Activated naive CD4-positive, alpha-beta T cell treated with anti-CD3 and anti-CD28 coated beads for 36 hours (primary cell): Measurements from ENCODE around the gene ERCC6L2. TPM values are rescaled to one million over a fixed set of nuclear protein-coding genes. Genes with fewer than 3 reads are reported as not detected.

Experiments
- CTCF ChIA-PET: fragments of 350-600 bp; sonication (Branson Sonifier 250); formaldehyde crosslinking; loops from one replicate; lab custom pipeline; 2021; ENCODE audit warnings: antibody characterized with exemption; lab: Charles Lee
- DNase-seq: peaks from one replicate; pipeline ENCODE4 v3.0.0-alpha.2; 2020
- H3K27ac Mint-ChIP-seq: one replicate; pipeline ENCODE4 v1.8.0; 2021; ENCODE audit warnings: mild to moderate bottlenecking, mixed read lengths
- H3K27me3 Mint-ChIP-seq: one replicate; pipeline ENCODE4 v1.8.0; 2021; ENCODE audit warnings: low read depth, mixed read lengths
- H3K36me3 Mint-ChIP-seq: one replicate; pipeline ENCODE4 v1.8.0; 2021; ENCODE audit warnings: low read depth, mixed read lengths
- H3K4me1 Mint-ChIP-seq: one replicate; pipeline ENCODE4 v1.8.0; 2021; ENCODE audit warnings: low read depth, mixed read lengths
- H3K4me3 Mint-ChIP-seq: one replicate; pipeline ENCODE4 v1.8.0; 2021; ENCODE audit warnings: mild to moderate bottlenecking, moderate library complexity, mixed read lengths
- H3K9me3 Mint-ChIP-seq: one replicate; pipeline ENCODE4 v1.8.0; 2021; ENCODE audit warnings: mixed read lengths
- intact Hi-C: fragments of 100-400 bp; cut with micrococcal nuclease; formaldehyde crosslinking; loops from one replicate; pipeline ENCODE4 v1.15.1; 2023
- total RNA-seq, 2 experiments: library from RNA; stranded (reverse); gene quantifications; one replicate each; pipeline ENCODE4 v1.2.3, GENCODE V29; 2021

The ERCC6L2 gene
- total RNA-seq, 2 experiments from 2014 or later: 20.3 to 20.6 TPM

GRCh38 chr9:95993337-95993736 lies 117.8 kb downstream of the ERCC6L2 start:
- Mint-ChIP-seq H3K36me3 (peaks cover 20% of the 10 kb centered on the region), H3K4me1 (peaks cover 16% of the 10 kb centered on the region), H3K27ac (no peak overlapping the region), H3K27me3 (no peaks in the 10 kb centered on the region), H3K9me3 (no peaks in the 10 kb centered on the region), H3K4me3 (no peak overlapping the region)
- intact Hi-C loops: loop anchor here (2.0 kb wide), 1 partner anchor 23 kb away; no protein-coding TSS in a partner anchor
- CTCF ChIA-PET: interaction anchor here (1.7 kb wide), 1 partner anchor 16 kb away, joined by 7 read pairs; no protein-coding TSS in a partner anchor
- DNase-seq: peak; percentile 40

DNA sequence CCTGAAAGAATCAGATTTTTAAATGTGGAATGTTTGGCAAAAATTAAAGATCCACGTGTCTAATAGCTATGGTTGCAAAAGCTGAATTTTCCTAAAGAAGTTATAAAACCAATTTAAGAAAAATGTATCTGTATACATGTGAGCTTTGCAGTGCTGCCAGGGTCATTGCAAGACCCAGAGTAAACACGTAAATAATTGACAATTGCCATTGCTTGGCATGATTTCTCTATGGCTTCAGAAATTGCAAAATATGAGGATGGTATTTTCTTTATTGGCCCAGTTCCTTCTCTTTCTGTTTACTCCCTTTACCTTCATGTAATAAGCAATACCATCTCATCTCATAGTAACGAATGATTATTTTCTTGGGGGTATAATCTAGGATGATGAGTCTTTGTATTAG lies 123.9 kb downstream of the ERCC6L2 start:
- H3K9me3 Mint-ChIP-seq: peaks cover 7% of the 10 kb centered on the region
- peaks cover 3% of the 10 kb centered on the region for H3K4me1 Mint-ChIP-seq
- CTCF ChIA-PET: interaction anchor here (0.6 kb wide), 1 partner anchor 18 kb away, joined by 5 read pairs; no protein-coding TSS in a partner anchor
- no peak for DNase-seq
- H3K27me3 Mint-ChIP-seq: no peaks in the 10 kb centered on the region
- H3K4me3 Mint-ChIP-seq: no peak overlapping the region
- H3K36me3 Mint-ChIP-seq: peaks cover 32% of the 10 kb centered on the region
- intact Hi-C loops: no loop called here
- H3K27ac Mint-ChIP-seq: no peak overlapping the region

DNA sequence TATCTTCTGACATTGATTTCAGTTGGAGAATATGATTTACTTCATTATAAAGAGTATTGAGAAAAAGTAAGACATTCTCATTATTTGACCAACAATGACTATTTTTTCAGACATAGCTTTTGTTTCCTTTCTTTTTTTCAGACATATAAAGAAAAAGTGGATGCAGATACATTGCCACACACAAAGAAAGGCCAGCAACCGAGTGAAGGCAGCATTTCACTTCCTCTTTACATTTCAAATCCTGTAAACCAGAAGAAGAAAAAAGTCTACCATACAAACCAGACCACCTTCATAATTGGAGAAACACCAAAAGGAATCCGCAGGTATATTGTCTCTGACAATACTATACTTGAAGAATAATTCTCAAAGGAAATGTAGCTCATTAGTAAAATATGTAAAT lies 128.9 kb downstream of the ERCC6L2 start:
- H3K4me1 Mint-ChIP-seq: peaks cover 14% of the 10 kb centered on the region
- no peak overlapping the region for H3K27ac Mint-ChIP-seq
- H3K36me3 Mint-ChIP-seq: peaks cover 26% of the 10 kb centered on the region
- intact Hi-C loops: no loop called here
- CTCF ChIA-PET: no interaction called here
- H3K27me3 Mint-ChIP-seq: no peaks in the 10 kb centered on the region
- H3K9me3 Mint-ChIP-seq: peaks cover 7% of the 10 kb centered on the region
- H3K4me3 Mint-ChIP-seq: no peak overlapping the region
- DNase-seq: no peak

DNA sequence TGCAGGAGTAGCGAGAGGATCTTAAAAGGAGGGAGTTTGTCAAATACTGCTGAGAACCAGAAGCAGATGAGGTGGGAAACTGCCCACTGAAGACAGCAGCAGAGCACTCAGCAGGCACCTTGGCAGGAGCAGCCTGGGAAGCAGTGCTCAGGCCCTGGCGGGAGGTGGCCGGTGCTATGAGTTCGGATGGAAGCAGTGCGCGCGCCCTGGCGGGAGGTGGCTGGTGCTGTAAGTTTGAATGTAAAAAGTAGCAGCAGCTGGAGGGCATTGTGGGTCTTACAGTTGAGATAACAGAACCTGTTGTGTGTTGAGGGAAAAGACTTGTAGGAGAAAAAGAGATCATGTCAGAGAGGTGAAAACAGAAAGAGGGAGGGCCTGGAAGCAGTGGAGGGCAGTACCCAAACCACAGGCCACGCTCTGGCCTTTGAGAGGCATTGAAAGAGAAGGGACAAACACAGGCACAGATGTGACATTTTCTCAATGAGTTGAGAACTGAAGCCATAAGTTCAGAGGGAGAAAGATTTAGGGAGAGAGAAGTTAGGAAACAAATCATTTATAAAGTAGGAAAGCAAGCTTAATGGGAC lies 130.9 kb downstream of the ERCC6L2 start:
- CTCF ChIA-PET: interaction anchor here (1.3 to 1.4 kb wide), 2 partner anchors 10 to 19 kb away, joined by 4 to 5 read pairs; no protein-coding TSS in a partner anchor
- DNase-seq: no peak
- intact Hi-C loops: no loop called here
- Mint-ChIP-seq H3K4me3 (no peak overlapping the region), H3K9me3 (peaks cover 7% of the 10 kb centered on the region), H3K27me3 (no peaks in the 10 kb centered on the region), H3K4me1 (peaks cover 29% of the 10 kb centered on the region), H3K36me3 (peaks cover 21% of the 10 kb centered on the region), H3K27ac (no peak overlapping the region)

- peaks cover 7% of the 10 kb centered on the region for H3K9me3 Mint-ChIP-seq
Observed at GRCh38 chr9:96006961-96007360, 131.5 kb downstream of the ERCC6L2 start.

GRCh38 chr9:96008502-96009222 lies 133.2 kb downstream of the ERCC6L2 start:
- Mint-ChIP-seq H3K27me3 (no peaks in the 10 kb centered on the region), H3K9me3 (no peaks in the 10 kb centered on the region), H3K27ac (peak overlapping the region; percentile 73), H3K4me3 (no peak overlapping the region), H3K4me1 (peaks cover 45% of the 10 kb centered on the region), H3K36me3 (peaks cover 12% of the 10 kb centered on the region)
- intact Hi-C loops: loop anchor here (1.0 to 2.0 kb wide), 4 partner anchors 8 to 132 kb away; no protein-coding TSS in a partner anchor
- peak; percentile 45 for DNase-seq
- CTCF ChIA-PET: interaction anchor here (0.6 to 1.5 kb wide), 3 partner anchors 10 to 31 kb away, joined by 5 to 7 read pairs (median 5); no protein-coding TSS in a partner anchor

More at GRCh38 chr9:96006961-96007360, 131.5 kb downstream of the ERCC6L2 start:
- H3K4me3 Mint-ChIP-seq: no peak overlapping the region
- DNase-seq: no peak
- H3K27me3 Mint-ChIP-seq: no peaks in the 10 kb centered on the region
- intact Hi-C loops: no loop called here
- H3K27ac Mint-ChIP-seq: no peak overlapping the region
- H3K36me3 Mint-ChIP-seq: peaks cover 23% of the 10 kb centered on the region
- H3K4me1 Mint-ChIP-seq: peaks cover 32% of the 10 kb centered on the region
- CTCF ChIA-PET: interaction anchor here (1.3 to 1.4 kb wide), 2 partner anchors 11 to 19 kb away, joined by 4 to 5 read pairs; no protein-coding TSS in a partner anchor

DNA sequence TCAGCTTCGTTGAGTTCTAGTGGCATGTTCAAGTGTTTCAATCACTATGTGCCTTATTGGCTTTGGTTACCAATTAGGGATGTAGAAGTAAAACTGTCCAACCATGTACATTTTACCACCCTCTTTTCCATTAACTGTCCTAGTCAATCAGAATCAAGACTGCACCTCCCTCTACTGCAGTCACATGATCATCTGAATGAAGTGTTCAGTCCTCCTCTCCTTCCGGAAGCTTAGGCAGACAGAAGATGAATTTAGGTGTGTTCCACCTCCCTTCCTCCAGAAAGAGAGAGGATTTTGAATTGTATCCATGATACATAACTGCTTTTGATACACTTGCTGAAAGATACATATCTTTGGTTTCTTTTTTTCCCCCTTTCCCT lies 133.7 kb downstream of the ERCC6L2 start:
- intact Hi-C loops: loop anchor here (2.0 kb wide), 3 partner anchors 28 to 132 kb away; no protein-coding TSS in a partner anchor
- H3K4me3 Mint-ChIP-seq: no peak overlapping the region
- CTCF ChIA-PET: interaction anchor here (1.5 kb wide), 1 partner anchor 15 kb away, joined by 7 read pairs; no protein-coding TSS in a partner anchor

GRCh38 chr9:96009690-96010472 lies 134.4 kb downstream of the ERCC6L2 start:
- CTCF ChIA-PET: interaction anchor here (1.5 kb wide), 1 partner anchor 16 kb away, joined by 7 read pairs; no protein-coding TSS in a partner anchor
- Mint-ChIP-seq H3K4me1 (peaks cover 54% of the 10 kb centered on the region), H3K36me3 (peaks cover 12% of the 10 kb centered on the region), H3K9me3 (no peaks in the 10 kb centered on the region), H3K27me3 (no peaks in the 10 kb centered on the region), H3K27ac (peak overlapping the region; percentile 73), H3K4me3 (no peak overlapping the region)
- intact Hi-C loops: loop anchor here (2.0 to 10.0 kb wide), 7 partner anchors 29 to 1845 kb away; partner anchors contain the start of genes NCBP1, TSTD2 and ZNF367
- DNase-seq: peak; percentile 83

More for the DNA sequence above, 133.7 kb downstream of the ERCC6L2 start:
- no peak for DNase-seq
- Mint-ChIP-seq H3K27ac (peak overlapping the region; percentile 73), H3K36me3 (peaks cover 12% of the 10 kb centered on the region), H3K9me3 (no peaks in the 10 kb centered on the region), H3K27me3 (no peaks in the 10 kb centered on the region), H3K4me1 (peaks cover 49% of the 10 kb centered on the region)

DNA sequence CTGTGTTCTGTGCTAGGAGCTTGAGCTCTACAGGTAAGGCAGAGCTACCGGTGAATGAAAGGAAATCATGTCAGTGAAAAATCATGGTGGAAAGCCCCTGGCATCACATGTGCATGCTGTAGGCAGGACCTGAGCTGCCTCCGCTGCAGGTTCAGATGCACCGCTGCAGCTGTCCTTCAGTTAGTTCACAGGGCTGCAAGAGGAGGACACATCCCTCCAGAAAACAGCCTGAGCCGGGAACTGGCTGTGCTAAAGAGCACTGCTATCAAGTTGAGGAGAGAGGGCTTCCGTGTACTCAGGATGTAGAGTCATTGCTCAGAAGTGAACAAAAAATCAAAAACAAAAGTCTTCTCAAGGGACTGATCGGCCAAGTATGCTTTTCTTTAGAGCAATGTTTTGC lies 138.6 kb downstream of the ERCC6L2 start:
- CTCF ChIA-PET: interaction anchor here (0.6 to 2.0 kb wide), 2 partner anchors 111 to 136 kb away, joined by 3 to 4 read pairs; no protein-coding TSS in a partner anchor
- peak; percentile 84 for DNase-seq
- Mint-ChIP-seq H3K27ac (peak overlapping the region; percentile 99), H3K4me1 (peaks cover 72% of the 10 kb centered on the region), H3K27me3 (no peaks in the 10 kb centered on the region), H3K36me3 (peaks cover 12% of the 10 kb centered on the region), H3K4me3 (peak overlapping the region; percentile 71), H3K9me3 (no peaks in the 10 kb centered on the region)
- intact Hi-C loops: loop anchor here (1.0 to 10.0 kb wide), 6 partner anchors 9 to 1849 kb away; partner anchors contain the start of genes NCBP1, TSTD2 and ZNF367

DNA sequence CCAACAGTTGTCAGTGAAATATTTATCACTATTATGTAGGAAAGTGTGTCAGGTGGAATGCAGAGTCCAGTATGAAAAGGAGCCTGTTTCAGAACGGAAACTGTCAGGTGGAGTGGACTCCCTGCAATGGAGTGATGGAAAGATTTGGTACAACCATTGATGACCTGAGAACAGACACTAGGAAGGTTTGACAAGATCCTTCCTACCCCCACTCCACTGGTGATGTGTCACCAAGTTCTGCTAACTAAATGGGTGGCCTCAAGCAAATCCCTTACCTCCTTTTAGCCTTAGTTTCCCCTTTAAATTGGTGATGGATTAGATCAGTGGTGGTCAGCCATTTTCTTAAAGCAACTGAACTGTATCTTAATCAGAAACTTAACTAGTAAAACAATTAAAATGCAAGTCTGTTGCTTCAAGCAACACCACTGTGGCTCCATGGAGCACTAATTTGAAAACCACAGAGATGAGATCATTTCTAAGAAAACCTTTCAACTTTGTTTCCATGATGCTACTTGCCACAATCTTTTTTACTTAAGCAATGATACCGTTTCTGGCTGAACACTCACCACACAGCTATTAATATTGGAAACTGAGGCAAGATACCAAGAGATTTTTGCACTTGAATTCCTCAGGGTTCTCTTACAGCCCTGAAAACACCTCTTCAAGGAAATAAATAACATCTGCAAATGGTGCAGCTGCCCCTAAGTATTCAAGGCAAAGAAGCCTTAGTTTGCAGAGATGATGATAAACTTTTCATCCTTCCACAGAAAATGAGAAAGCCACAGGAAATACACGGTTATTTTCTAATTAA lies 140.6 kb downstream of the ERCC6L2 start:
- Mint-ChIP-seq H3K9me3 (no peaks in the 10 kb centered on the region), H3K36me3 (peaks cover 10% of the 10 kb centered on the region), H3K4me1 (peaks cover 64% of the 10 kb centered on the region), H3K27ac (peak overlapping the region; percentile 99), H3K27me3 (no peaks in the 10 kb centered on the region), H3K4me3 (peak overlapping the region; percentile 32)
- CTCF ChIA-PET: interaction anchor here (0.8 kb wide), 1 partner anchor 139 kb away, joined by 6 read pairs; no protein-coding TSS in a partner anchor
- peak; percentile 62 for DNase-seq
- intact Hi-C loops: loop anchor here (1.0 to 10.0 kb wide), 11 partner anchors 8 to 1851 kb away; partner anchors contain the start of genes FANCC, NCBP1 and TSTD2
